Hepatocyte (in vitro differentiated cells): ENCODE results near the gene ARCN1.

Experiments used
- EZH2 ChIP-seq: fragments of 200-600 bp; sonication (generic); IDR thresholded peaks from 2 replicates; pipeline ENCODE4 v1.6.1; 2016; ENCODE audit warnings: antibody characterized with exemption, mild to moderate bottlenecking, borderline replicate concordance
- EZH2phosphoT487 ChIP-seq: fragments of 200-600 bp; sonication (generic); IDR thresholded peaks from one replicate; pipeline ENCODE4 v1.6.1; 2018; ENCODE audit warnings: antibody characterized with exemption, mild to moderate bottlenecking, low read depth, moderate library complexity; ENCODE audit not compliant: unreplicated experiment, severe bottlenecking
- TF ChIP-seq, protein P1 (sequence below): fragments of 200-600 bp; sonication (generic); IDR thresholded peaks from 2 replicates; pipeline ENCODE4 v1.5.1; 2016; ENCODE audit warnings: antibody characterized with exemption, mild to moderate bottlenecking; ENCODE audit not compliant: poor library complexity

GRCh38 chr11:118597556-118597955, 25.3 kb downstream of the ARCN1 start:
- TF ChIP-seq, protein P1, sequence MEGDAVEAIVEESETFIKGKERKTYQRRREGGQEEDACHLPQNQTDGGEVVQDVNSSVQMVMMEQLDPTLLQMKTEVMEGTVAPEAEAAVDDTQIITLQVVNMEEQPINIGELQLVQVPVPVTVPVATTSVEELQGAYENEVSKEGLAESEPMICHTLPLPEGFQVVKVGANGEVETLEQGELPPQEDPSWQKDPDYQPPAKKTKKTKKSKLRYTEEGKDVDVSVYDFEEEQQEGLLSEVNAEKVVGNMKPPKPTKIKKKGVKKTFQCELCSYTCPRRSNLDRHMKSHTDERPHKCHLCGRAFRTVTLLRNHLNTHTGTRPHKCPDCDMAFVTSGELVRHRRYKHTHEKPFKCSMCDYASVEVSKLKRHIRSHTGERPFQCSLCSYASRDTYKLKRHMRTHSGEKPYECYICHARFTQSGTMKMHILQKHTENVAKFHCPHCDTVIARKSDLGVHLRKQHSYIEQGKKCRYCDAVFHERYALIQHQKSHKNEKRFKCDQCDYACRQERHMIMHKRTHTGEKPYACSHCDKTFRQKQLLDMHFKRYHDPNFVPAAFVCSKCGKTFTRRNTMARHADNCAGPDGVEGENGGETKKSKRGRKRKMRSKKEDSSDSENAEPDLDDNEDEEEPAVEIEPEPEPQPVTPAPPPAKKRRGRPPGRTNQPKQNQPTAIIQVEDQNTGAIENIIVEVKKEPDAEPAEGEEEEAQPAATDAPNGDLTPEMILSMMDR: no peak
- TF ChIP-seq EZH2 (no peak), EZH2phosphoT487 (no peak)
